Stimulated activated CD8-positive, alpha-beta memory T cell treated with anti-CD3 and anti-CD28 coated beads, Interleukin-15, amount 100 ng/mL, for 1 hour (primary cell): ENCODE data around the gene GNAI3.

Experiments used
- DNase-seq: peaks from one replicate; pipeline ENCODE4 v3.0.0-alpha.2; 2020; ENCODE audit warnings: low read depth

GNAI3 gene

GRCh38 chr1:109527098-109527811 lies 21.2 kb upstream of the GNAI3 start:
- DNase-seq: no peak

GRCh38 chr1:109527846-109528695 lies 20.3 kb upstream of the GNAI3 start:
- no peak for DNase-seq

GRCh38 chr1:109528712-109529111 lies 19.7 kb upstream of the GNAI3 start:
- no peak for DNase-seq

GRCh38 chr1:109529881-109530456 lies 18.4 kb upstream of the GNAI3 start:
- DNase-seq: no peak

- no peak for DNase-seq
These were observed 17.8 kb upstream of the GNAI3 start for GRCh38 chr1:109530457-109531087.

- DNase-seq: no peak
These were observed 17.0 kb upstream of the GNAI3 start for GRCh38 chr1:109531380-109531779.

GRCh38 chr1:109531826-109532364 lies 16.5 kb upstream of the GNAI3 start:
- DNase-seq: no peak

- DNase-seq: peak; percentile 89
These were observed 15.9 kb upstream of the GNAI3 start for GRCh38 chr1:109532365-109533136.

GRCh38 chr1:109534307-109534858 lies 14.0 kb upstream of the GNAI3 start:
- no peak for DNase-seq

- DNase-seq: no peak
These were observed 12.9 kb upstream of the GNAI3 start for GRCh38 chr1:109535481-109535880.

- DNase-seq: no peak
These were observed 12.4 kb upstream of the GNAI3 start for GRCh38 chr1:109535971-109536491.

GRCh38 chr1:109537450-109538178 lies 10.8 kb upstream of the GNAI3 start:
- no peak for DNase-seq

- no peak for DNase-seq
These were observed 9.4 kb upstream of the GNAI3 start for GRCh38 chr1:109538827-109539555.

GRCh38 chr1:109539676-109540075 lies 8.7 kb upstream of the GNAI3 start, which contains the start of gene GPR61:
GPR61 (plus strand) TSS chr1:109539872; CDS start chr1:109543023, 3,151 bp downstream.
- no peak for DNase-seq

GRCh38 chr1:109541102-109541501 lies 7.3 kb upstream of the GNAI3 start:
- no peak for DNase-seq

GRCh38 chr1:109542657-109543056 lies 5.8 kb upstream of the GNAI3 start:
- no peak for DNase-seq

GRCh38 chr1:109543283-109543987 lies 5.0 kb upstream of the GNAI3 start:
- no peak for DNase-seq

- DNase-seq: no peak
These were observed 4.3 kb upstream of the GNAI3 start for GRCh38 chr1:109543988-109544735.
